Fibroblast of peridontal ligament (primary cell): ENCODE measurements around the gene NINL.

ENCODE experiments used
- DNase-seq: peaks from one replicate; pipeline ENCODE4 v3.0.0-alpha.2; 2010; ENCODE audit errors: extremely low read depth

NINL gene

DNA sequence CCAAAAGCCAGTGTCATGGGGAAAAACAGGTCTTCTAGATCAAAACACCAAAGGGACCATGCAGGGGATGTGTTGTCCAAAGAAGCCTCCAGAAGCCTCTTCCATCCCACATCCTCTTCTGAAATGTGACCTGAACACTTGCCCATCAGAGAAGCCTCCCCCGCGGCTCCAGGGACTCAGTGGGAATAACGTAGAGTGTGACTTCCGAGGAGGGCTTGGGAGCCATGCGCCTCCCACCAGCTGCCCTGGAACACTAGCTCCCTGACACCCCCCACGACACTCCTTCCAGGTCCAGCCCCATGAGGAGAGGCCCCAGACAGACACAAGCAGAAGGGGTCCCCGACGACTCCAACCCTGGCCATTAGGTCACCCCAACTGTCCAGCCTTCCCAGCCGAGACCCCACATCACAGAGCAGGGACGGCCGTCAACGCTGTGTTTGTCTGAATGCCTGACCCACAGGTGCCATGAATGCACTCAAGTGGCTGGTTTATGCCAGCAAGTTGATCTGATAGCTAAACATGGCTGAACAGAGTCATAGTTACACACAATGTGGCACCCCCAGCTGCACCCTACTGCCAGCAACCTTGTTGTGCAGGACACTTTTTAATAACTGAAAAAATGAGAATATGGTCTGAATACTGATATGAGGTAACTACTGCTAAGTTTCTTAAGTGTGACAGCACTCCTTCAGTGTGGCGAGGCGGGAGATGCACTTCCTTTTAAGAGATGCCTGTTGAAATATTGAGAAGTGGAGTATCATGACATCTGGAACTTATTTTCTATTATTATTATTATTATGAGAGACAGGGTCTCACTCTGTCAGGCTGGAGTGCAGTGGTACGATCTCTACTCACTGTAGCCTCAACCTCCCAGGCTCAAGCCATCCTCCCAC, 119.8 kb downstream of the NINL start:
- no peak for DNase-seq

DNA sequence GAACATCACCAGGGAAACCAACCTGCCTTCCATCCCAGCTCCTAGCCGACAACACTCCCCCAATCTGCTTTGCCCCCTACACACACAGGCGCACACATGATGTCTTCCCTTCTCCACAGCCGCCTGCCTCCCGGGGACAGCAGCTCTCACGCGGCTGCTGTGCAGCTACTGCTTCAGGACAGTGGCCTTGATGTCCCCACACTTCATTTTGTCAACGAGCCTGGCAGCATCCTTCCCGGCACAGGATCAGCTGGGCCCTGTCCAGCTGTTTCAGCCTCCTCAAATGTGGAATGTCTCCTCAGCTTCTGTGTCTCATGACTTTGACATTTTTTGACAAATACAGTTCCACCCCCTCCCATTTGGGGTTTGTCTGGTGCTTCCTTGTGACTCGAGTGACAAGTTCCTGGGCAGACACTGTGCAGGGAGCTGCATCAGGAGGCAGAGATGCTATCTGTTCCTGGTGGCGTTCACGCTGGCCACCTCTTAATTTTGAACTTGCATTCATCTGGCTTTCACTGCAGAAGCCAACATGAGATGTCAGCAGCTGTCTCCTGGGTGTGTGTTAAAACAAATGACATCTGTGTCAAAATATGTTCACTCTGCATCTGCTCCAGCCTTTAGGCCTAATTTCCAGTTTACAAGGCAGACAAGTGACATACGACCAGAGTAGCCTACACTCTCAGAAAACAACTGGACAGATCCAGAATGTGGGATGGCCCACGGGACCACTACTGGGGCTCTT, 120.7 kb downstream of the NINL start:
- no peak for DNase-seq

DNA sequence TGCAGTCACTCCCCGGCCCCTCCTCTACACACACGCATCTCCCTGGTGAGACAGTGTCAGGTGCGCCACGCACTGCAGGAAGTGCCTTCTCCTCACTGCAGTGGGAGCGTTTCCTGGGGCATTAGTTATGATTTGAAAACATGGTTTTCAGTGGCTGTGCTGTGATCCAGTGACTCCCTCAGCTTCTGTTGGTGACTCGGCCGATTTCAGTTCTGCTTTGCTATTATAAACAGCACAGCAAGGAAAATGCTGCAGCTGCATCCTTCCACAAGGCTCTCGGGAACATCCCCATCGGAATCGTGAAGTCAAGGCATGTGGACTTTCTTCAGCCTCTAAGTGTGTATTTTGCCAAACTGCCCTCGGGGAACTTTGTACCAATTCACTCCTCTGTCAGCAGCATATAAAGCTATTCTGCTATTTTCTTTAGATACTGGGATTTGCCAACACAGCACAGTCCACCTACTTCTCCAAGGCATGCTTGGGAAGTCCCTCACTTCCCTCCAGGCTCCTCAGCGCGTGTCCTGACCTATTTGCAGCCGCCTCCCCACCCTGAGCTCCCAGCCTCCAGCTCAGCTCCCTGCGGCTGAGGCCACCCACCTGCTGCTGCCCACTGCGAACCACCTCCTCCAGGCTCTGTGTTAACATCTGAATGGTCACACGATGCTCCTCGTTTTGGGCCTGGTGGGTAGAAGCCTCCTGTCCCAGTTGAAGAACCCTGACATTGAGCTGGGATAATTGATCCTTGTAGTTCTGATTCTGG, 123.4 kb downstream of the NINL start:
- DNase-seq: no peak

DNA sequence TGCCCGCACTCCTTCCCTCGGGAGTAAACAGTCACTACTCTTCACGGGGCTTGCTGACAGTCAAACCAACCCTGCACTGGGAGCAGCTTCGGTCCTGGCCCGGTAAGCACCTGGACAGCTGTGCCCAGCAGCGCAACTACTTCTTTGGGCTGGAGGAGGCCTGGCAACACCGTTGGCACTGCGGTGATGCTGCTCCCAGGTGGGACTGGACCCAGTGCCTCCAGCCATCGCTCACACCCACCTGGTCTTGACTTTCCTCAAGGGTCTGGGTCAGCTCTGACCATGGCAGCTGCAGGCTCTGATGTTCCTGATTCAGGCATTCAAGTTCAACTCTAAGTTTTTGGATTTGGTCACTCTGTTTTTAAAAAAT, 124.1 kb downstream of the NINL start:
- DNase-seq: no peak

DNA sequence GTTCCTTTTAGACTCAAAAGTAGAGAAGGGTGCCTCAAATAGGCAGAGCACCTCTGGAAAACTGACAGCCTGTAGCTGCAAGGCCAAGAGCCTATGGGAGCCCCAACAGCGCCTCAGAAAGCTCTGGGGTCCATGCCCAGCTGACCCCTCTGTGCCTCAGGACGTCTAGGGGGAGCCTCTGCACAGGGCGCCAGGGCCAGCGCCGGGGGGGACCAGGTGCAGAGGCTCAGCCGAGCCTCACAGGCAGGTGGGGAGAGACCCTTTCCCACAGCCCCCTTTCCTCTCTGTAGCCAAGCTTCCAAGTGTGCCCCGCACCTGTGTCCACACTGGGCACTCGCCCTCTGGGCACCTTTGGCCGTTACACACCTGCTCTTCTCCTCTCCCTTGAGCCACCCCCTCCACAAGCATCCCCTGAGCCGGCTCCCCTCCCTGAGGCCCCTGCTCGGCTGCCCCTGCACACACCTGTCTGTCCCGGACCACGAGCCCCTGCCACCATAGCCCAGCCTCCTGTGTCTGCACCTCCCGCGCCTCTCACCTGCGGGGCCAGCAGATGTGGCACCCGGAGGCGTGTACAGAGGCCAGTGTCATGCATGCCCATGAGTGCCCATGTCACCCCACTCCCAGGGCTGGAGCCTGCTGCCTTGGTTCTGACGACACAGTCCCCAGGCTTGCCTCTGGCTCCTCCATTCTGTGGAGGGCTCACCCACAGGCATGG, 124.6 kb downstream of the NINL start:
- no peak for DNase-seq

DNA sequence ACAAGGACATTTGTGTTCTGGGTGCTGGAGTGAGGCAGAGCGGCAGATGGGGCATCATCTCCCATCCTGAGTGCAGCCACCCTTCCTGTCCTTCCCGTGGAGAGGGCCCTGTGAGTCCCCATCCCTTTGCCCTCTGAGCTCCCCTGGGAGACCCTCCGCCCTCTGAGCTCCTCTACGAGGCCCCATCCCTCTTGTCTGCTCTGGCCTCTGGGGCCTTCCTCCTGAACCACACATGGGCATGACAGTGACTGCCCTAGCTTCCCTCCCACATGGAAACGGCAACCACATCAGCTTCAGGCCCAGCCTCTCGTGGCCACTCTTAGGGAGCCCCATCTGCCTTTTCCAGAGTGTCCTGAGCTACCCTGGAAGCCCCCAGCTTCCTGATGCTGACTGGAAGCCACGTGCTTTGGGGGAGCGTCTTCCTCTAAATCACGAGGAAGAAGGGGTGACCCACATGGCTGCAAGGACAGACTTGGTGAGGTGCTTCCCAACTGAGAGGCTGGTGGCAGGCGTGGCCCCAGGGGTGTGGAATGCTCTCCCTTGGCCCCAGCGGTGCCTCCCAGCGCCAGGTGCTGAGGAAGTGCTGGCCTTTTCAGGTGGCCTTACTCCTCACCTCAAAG, 125.3 kb downstream of the NINL start:
- no peak for DNase-seq

DNA sequence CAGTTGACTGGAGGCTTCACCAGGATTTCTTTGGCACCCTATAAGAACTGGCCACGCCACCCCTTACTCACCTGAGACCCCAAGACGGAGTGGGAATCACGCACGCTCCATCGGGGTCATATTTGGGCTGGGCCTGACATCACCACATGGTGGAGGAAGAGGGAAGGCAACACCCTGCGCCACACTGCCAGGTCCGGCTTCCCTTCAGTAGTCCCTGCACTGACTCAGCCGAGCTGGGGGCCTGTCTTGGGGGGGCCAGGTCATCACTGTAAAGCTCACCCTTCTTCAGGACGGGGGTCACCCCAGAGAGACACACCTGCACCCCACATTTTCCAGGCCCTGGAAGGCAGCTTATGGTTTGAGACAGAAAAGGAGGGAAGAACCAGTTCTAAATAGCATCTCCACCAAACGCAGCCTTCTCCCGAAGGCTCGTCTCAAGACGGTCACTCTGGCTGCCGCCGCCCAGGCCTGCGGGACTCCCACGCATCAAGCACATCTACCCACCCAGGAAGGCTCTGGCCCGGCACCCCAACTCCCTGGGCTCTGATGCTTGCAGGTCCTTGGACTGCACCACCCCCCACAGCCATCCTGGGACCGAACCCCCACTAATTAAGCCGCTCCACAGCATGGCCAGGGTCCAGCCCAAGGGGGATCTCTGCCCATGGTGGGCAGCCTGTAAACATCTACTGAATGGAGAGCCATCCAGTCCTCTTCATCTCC, 126.1 kb downstream of the NINL start:
- no peak for DNase-seq

DNA sequence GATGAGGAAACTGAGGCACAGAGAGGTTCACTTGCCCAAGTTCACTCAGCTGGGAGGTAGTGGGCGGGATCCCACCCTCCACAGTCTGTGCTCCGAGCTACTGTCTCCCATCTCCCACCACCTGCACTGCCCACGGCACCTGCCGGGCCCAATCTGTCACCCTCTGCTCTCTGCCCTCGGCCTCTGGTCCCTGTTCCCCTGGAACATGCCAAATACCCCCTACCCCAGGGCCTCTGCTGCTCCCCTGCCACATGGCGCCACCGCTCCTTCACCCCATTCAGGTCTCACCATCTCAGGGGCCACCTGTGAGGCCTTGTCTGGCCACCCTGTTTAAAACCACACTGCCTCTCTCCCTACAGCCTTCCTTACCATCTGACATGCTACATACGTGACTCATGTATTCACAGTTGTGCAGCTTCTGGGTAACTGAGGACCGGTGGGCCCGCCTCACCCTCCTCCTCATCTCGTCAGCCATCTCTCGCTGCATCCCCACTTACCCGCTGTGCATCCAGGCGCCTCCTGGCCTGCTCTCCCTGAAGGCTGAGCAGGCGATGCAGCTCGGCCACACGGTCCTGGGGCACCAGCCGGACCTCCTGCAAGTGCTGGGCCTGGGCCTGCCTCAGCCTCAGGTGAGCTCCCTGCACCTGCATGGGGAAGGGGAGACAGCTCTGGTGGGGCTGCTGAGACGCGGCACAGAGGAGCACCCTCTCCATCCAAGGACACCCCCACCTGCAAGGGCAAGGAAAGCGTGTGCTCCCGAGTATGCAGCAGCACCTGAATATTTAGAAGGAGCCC, 127.2 kb downstream of the NINL start:
- no peak for DNase-seq

DNA sequence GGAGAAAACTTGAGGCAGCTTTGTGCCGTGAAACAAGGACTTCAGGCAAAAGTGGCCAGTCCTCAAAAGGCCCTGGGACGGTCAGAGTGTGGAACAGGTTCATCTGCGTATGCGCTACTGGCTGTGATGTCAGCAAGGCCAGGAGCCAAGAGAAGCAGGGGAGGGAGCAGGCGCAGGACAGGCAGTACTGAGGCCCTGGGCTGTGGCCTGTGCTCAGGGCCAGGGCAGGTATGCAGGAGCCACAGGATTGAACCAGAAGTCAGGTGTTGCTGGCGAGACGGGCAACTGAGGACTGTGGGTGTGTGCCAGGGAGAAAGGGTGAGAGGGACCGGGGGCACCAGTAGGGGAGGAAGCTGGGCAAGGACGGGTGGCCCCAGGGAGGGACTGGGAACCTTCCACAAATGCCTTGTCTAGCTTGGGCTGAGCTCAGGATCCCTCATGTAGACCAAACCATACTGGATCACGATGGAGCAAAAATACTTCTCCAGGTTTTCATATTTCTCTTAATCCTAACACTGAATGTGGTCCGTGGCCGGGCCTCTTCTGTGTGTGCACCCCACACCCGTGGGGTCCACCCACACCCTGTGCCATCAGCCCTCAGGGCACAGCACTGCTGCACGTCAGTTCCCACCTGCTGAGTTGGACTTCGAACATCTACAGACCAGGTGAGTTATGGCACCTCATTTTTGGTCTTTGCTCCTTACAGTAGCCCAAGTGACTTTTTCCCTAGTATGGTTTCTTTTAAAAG, 131.0 kb downstream of the NINL start:
- no peak for DNase-seq

DNA sequence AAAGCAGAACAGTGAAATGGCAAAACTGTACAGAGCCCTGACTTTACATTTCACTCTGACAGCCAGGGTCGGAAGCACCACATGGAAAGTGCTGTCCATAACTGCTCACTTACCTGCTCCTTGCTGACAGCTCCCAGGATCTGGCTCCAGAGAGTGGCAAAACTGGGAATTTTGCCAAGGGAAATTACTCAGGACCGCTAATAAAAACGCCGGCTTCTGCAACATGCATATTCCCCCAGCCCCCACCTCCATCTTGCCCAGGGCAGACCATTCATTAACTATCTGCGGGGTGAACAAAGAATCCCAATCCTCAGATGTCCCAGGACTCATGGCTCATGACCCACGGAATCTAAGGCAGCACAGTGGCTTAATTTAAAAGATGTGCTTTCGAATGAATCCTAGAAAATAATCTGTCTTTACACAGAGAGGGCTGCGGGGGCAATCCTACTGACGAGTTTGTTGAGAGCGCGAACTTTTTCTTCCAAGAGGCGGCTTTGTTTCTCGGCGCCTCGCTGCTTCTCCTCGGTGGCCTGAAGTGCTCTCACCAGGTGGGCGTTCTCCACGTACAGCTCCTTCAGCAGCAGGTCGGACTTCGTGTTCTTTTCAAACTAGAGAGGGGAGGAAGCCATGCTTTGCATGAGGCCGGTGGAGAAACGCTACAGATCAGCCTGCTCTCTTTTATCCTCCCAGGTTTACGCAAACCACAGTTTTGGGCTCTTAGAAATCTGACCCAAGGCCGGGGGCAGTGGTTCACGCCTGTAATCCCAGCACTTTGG, 132.1 kb downstream of the NINL start:
- DNase-seq: no peak

DNA sequence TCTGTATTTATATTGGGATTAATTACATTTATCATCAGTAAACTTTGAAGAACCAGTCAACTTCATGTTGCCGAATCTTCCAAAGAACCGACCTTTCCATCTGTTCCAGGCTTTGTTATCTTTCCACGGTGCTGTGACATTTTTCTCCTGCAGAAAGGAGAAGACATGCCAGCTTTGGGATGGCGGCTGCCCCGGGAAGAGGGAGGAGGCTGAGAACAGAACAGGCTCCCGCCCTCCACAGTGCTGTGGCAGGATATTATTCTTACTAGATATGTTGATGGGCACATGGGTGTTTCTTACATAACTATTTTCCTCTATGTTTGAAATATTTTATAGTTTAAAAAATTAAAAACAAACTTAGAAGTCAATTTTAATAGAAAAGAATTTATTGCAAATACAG, 133.0 kb downstream of the NINL start:
- DNase-seq: no peak

DNA sequence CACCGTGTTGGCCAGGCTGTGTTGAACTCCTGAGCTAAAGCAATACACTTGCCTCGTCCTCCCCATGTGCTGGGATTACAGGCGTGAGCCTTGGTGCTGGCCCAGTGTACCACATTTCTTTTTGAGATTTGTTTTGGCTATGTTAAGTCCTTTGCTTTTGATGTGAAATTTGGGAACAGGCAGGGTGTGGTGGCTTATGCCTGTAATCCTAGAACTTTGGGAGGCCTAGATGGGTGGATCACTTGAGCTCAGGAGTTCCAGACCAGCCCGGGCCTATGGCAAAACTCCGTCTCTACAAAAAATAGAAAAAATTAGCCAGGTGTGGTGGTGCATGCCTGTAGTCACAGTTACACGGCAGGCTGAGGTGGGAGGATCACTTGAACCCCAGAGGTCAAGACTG, 137.7 kb downstream of the NINL start:
- no peak for DNase-seq

DNA sequence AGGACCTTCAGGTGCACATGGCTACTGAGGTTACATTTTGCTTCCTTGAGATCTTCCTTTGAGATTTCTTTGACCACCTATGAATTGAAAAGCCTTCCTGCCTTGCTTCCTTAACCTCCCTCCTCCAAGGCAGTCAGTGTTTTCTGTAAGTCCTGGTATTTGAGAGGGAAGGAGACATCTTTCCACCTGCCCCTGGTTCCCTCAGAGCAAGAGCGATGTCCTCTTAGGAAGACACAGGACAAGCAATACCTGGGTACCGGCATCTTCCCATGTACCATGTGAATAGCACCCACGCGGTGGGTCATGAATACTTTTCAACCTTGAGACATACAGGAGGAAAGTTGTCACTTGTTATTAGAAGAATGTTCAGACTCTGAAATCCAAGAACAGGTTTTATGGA, 140.8 kb downstream of the NINL start:
- DNase-seq: no peak

DNA sequence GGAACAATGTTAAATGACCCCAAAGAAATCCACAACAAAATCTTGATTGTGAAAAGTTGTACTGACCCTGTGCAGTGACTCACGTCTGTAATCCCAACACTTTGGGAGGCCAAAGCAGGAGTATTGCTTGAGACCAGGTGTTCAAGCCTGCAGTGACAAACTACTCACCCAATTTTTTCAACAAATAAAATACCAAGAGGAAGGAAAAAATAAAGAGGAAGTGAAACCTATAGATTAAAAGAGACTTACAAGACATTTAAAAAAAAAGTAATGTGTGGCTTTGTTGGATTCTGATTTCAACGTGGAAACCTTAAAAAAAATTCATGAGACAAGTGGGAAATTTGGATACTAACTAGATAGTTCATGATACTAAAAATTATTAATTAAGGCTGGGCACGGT, 146.0 kb downstream of the NINL start:
- DNase-seq: no peak

DNA sequence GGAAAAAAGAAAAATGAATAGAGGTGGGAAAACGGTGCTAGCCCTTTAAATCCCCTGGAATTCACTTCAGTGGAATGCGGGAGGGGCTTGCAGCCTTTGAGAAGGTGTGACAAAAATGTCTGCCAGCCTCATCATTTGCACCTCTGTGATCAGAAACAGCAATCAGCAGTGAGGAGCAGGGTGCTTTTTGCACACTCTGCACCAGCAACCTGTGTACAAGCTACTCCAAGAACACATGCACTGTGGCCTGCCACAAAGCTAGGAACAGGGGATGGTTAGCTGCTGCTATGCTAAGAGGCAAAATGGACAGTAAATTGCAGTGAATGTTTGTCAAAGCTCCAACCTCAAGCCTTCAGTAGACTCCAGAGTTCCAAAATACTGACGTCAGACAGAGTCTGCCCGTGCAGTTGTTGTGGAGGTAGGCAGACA, 148.2 kb downstream of the NINL start:
- DNase-seq: peak; percentile 57

DNA sequence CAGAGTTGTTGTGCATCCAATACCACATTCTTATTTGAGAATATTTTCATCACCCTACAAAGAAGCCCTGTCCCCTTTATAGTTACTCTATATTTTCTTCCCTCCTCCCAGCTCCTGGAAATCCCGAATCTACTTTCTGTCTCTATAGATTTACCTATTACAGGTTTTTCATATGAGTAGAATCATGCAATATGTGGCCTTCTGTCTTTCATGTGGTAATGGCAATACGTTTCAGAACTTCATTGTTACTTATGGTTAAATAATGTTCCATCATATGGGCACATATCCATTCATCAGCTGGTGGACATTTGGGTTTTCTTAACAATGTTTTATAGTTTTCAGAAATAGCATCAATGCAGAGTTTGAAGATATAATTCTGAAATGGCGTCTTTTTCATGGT, 160.8 kb downstream of the NINL start:
- DNase-seq: no peak

DNA sequence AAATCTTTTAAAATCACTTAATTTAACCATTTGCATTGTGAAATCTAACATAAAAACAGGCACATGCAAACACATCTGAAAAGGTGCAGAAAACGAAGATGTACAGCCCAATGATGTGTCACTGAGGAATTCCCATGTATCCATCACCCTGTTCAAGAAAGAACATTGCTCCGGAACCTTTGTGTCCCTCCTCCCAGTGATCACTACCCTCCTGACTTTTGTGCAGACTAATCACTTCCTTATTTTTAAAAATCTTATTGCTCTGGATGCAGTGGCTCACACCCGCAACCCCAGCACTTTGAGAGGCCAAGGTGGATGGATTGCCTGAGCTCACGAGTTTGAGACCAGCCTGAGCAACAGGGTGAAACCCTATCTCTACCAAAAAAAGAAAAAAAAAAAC, 163.3 kb downstream of the NINL start:
- no peak for DNase-seq

DNA sequence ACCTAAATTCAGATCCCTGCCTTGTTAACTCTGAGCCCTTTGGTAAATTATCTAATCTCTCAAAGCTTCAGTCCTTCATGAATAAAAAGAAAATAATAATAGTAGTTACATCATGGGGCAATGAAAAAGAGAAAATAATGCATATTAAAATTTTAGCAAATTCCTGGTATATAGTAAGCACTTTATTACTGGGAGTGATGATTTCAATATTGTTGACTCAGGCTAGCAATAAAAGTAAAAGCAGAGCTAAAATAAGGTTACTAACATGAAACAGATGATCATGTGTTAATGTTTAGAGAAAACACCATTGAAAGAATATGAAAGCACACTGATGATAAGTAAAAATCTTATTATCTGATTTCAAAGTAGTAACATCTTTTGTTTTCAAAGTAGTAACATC, 164.2 kb downstream of the NINL start:
- DNase-seq: peak; percentile 34
